Neuron (in vitro differentiated cells): ENCODE results near the gene CRYGN.

Experiments
- H2AFZ ChIP-seq: one replicate; pipeline ENCODE4 v1.6.1; 2013; ENCODE audit warnings: low read depth, mild to moderate bottlenecking, inconsistent platforms, low read length, moderate library complexity
- H3K27me3 ChIP-seq: one replicate; pipeline ENCODE4 v1.6.1; 2013; ENCODE audit warnings: low read length; ENCODE audit not compliant: insufficient read depth
- H3K36me3 ChIP-seq: one replicate; pipeline ENCODE4 v1.6.1; 2013; ENCODE audit warnings: low read length; ENCODE audit not compliant: insufficient read depth
- H3K4me1 ChIP-seq: one replicate; pipeline ENCODE4 v1.6.1; 2013; ENCODE audit warnings: low read length; ENCODE audit not compliant: insufficient read depth
- H3K4me3 ChIP-seq: 2 replicates; pipeline ENCODE4 v1.5.1; 2013; ENCODE audit warnings: mild to moderate bottlenecking, low read length, moderate library complexity
- H3K9me3 ChIP-seq: one replicate; pipeline ENCODE4 v1.6.1; 2013; ENCODE audit warnings: low read length

Gene CRYGN

DNA sequence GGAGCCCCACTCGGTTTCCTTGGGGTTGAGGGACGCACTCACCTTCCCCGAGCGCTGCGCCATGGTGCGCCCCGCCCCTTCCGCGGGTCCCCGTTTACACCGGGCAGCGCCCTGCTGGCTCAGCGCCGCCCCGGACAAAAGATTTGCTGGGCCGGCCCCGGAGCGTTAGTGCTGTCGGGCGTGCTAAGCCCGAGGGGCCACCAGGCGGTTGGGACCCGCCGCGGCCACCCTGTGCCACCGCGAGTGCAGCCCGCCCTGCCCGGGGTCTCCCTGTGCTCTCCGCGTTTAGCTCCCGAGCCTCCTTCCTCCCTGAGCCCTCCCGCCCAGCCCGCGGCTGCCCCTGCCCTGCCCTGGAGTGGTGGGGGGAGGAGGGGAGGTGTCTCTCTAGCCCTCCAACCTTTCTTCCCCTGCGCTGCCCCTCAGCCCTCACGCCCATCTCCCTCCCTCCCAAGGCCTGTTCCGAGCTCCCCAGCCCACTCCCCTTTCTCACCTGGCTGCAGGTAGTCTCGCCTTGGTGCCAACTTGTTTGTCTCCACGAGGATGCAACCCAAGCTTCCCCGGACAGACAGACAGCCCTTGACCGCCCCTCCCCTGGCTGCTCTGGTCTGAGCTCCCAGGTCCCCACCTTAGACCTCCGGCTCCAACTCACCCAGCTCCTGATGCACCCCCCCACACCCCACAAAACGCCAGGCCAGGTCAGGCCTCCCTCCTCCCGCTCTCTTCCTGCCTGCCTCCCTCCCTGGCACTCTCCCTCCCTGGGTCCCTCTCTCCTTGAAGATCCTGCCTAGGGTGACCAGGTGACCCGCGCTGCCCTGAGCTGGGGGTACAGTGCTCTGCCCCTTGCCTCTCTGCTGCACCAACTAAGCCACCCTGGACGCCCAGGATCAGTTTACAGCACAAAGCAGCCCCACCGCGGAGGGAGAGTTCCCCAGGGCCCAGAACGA lies at the start of gene CRYGN:
CRYGN (minus strand) TSS at position 287 of the 944 bp plus-strand sequence; CDS start at position 63, 224 bp downstream.
- Histone ChIP-seq H2AFZ (no peak within 1 kb of the TSS), H3K4me1 (peaks cover 5% of the 10 kb centered on the region), H3K9me3 (peaks cover 7% of the 10 kb centered on the region), H3K4me3 (peak within 1 kb of the TSS; percentile 40), H3K36me3 (no peaks in the 10 kb centered on the region), H3K27me3 (peaks cover 32% of the 10 kb centered on the region)

GRCh38 chr7:151489498-151489897 lies 49.6 kb upstream of the CRYGN start:
- Histone ChIP-seq H2AFZ (no peak overlapping the region), H3K36me3 (peaks cover 61% of the 10 kb centered on the region), H3K27me3 (no peaks in the 10 kb centered on the region), H3K4me1 (peaks cover 18% of the 10 kb centered on the region), H3K9me3 (no peaks in the 10 kb centered on the region), H3K4me3 (no peak overlapping the region)

DNA sequence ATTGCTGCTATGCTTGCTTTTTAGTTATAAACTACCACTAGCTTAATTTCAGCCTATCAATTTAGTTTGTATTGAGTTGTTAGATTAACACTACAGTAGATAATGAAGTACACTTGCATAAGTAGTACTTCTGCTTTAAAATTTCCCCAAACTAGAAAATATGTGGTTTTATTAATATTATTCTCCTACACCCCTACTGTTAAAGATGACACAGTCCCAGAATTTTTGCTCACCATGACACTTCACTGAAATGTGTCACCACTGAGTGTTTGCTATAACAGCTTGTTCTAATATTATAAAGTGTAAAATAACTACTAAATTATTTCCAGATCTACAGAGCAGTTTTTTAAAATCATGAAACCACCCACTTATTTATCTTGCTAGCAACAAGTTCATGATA lies 48.2 kb upstream of the CRYGN start:
- Histone ChIP-seq H3K27me3 (no peaks in the 10 kb centered on the region), H3K4me3 (no peak overlapping the region), H2AFZ (no peak overlapping the region), H3K36me3 (peaks cover 75% of the 10 kb centered on the region), H3K9me3 (no peaks in the 10 kb centered on the region), H3K4me1 (peaks cover 4% of the 10 kb centered on the region)

DNA sequence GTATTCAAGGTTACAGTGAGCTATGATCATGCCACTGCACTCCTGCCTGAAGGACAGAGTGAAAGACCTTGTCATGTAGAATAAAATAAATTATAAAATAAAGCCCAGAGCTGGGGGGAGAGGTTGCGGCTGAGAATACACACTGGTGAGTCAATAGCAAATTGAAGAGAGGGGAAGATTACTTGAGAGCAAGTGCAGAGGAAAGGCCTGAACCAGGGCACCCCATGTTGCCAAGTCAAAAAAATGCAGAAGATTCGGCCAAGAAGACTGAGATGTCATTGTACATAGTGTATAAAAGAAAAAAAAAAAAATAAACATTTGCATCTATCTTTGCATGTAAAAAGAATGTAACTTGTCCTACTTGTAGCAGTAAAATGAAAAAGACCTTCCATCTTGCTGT lies 47.3 kb upstream of the CRYGN start:
- H2AFZ ChIP-seq = no peak overlapping the region
- no peaks in the 10 kb centered on the region for H3K9me3 ChIP-seq
- H3K4me3 ChIP-seq = no peak overlapping the region
- no peaks in the 10 kb centered on the region for H3K27me3 ChIP-seq
- peaks cover 3% of the 10 kb centered on the region for H3K4me1 ChIP-seq
- H3K36me3 ChIP-seq = peaks cover 83% of the 10 kb centered on the region

DNA sequence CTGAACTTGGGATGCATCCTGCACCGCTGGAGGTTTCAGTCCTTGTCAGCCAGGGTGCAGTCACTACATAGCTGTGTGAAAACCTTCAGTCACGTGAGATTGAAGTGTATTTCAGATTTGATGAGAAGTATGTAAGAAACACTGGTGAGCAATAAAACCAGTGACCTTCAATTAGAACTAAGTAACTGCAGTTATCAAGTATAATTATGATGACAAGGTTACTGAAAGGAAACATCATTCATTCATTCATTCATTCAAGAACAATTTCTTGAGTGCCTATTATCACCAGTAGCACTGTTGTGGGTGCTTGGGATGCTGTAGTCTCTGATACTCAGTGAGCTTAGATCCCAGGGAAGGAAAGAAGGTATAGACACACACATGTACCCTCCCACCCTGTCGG lies 46.1 kb upstream of the CRYGN start:
- Histone ChIP-seq H3K36me3 (peaks cover 92% of the 10 kb centered on the region), H3K27me3 (no peaks in the 10 kb centered on the region), H2AFZ (no peak overlapping the region), H3K4me3 (no peak overlapping the region), H3K4me1 (peaks cover 3% of the 10 kb centered on the region), H3K9me3 (no peaks in the 10 kb centered on the region)

DNA sequence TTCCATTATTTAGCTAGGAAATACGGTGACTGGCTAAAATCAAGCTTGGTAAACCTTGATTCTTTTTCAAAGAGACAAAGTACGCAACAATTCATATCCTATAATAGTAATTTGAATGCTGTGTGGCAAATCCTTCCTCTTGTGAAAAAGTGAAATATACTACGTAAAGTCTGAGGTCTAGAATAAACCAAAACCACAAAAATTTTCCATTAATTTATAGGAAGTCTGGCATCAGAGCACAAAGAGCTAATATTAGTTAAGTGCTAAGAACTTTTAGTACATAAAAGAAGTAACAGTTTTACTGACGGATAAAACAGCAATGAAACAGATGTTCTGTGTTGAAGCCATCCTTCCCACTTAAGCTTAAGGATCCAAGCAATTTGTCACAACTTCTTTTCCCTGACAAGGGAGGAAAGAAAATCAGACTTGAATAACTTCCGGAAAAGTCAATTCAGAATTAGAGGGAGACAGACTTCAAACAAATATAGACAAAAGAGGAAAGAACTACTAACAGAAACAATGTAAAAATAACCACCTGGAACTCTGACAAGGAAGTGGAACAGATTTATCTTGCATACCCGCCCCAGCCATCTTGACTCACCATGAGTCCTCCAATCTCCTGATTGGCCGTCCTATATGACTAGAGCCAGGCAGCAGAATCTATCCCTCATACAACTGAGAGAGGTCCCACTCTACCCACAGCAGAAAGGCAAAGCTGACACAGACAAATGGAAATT lies 45.2 kb upstream of the CRYGN start:
- H3K36me3 ChIP-seq = peaks cover 86% of the 10 kb centered on the region
- no peak overlapping the region for H3K4me3 ChIP-seq
- H3K9me3 ChIP-seq = no peaks in the 10 kb centered on the region
- no peak overlapping the region for H2AFZ ChIP-seq
- H3K4me1 ChIP-seq = no peaks in the 10 kb centered on the region
- no peaks in the 10 kb centered on the region for H3K27me3 ChIP-seq

DNA sequence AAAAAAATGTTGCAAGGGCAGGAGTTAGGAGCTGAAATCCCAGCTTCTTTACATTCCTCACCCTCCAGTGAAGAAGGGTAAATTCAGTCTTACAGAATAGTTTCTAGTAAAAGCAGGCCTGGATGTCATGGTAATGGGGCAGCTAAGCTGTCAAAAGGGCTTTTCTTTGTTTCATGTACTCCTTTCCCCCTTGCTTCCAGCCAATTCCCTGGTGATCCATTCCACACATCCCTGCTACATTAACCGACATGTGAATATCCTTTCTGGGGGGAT lies 43.7 kb upstream of the CRYGN start:
- Histone ChIP-seq H3K9me3 (no peaks in the 10 kb centered on the region), H2AFZ (no peak overlapping the region), H3K4me1 (no peaks in the 10 kb centered on the region), H3K4me3 (no peak overlapping the region), H3K27me3 (no peaks in the 10 kb centered on the region), H3K36me3 (peaks cover 73% of the 10 kb centered on the region)

- H3K36me3 ChIP-seq = peaks cover 67% of the 10 kb centered on the region
- H3K4me3 ChIP-seq = no peak overlapping the region
- H3K4me1 ChIP-seq = no peaks in the 10 kb centered on the region
- H3K9me3 ChIP-seq = no peaks in the 10 kb centered on the region
- no peaks in the 10 kb centered on the region for H3K27me3 ChIP-seq
- no peak overlapping the region for H2AFZ ChIP-seq
Observed at GRCh38 chr7:151482883-151483710, 43.2 kb upstream of the CRYGN start.

GRCh38 chr7:151481650-151482505 lies 41.9 kb upstream of the CRYGN start:
- peaks cover 64% of the 10 kb centered on the region for H3K36me3 ChIP-seq
- no peaks in the 10 kb centered on the region for H3K9me3 ChIP-seq
- H2AFZ ChIP-seq = no peak overlapping the region
- no peaks in the 10 kb centered on the region for H3K27me3 ChIP-seq
- H3K4me1 ChIP-seq = no peaks in the 10 kb centered on the region
- no peak overlapping the region for H3K4me3 ChIP-seq

DNA sequence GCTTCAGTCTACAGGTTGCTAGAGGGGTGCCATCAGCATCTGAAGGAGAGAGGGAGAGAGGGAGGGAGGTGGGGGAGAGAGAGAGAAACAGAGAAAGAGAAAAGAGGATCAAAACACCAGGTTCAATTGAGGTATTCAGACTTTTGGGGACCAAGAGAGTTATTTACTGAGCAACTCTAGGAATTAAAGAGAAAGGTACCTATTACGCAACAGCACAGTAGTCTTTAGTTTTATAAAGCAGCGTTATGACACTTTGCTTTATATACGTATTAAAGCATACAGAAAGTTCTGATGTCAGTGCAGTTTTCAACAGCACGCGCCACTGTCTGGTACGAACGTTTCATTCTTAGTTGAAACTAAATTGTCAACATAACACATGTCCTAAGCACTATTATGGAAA lies 37.9 kb upstream of the CRYGN start:
- H2AFZ ChIP-seq = no peak overlapping the region
- H3K36me3 ChIP-seq = peaks cover 30% of the 10 kb centered on the region
- no peaks in the 10 kb centered on the region for H3K27me3 ChIP-seq
- H3K4me3 ChIP-seq = no peak overlapping the region
- H3K9me3 ChIP-seq = no peaks in the 10 kb centered on the region
- H3K4me1 ChIP-seq = no peaks in the 10 kb centered on the region

DNA sequence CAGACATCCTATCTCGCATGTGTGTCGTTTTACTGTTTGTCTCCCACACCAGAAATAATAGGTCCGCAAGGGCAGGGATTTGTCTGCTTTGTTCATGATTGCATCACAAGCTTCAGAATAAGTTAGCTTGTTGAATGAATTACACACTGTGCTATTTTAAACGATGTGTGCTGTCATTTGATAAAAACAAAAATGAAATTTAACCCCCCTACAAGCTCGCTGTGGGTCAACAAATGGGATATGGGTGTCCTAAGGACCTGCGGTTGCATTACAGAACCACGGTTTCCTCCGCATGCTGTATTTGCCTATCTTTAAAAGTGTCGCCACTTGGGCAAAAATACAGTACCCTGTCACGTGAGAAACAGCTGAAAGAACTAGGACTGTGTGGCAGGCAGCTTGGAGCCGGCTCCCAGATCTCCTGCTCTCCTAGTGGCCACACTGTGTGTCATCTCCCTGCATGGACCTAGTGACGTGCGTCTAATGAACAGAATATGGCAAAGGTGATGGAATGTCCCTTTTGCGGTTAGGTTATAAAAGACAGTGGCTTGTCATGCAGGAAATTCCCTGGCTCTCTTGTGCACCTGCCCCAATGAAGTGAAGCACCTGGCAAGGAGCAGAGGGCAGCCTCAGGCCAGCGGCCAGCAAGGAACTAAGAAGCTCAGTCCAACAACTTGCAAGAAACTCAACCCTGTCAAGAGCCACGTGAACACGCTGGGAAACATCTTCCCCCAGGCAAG lies 32.9 kb upstream of the CRYGN start:
- peaks cover 56% of the 10 kb centered on the region for H3K36me3 ChIP-seq
- no peaks in the 10 kb centered on the region for H3K27me3 ChIP-seq
- H3K4me3 ChIP-seq = no peak overlapping the region
- H2AFZ ChIP-seq = no peak overlapping the region
- peaks cover 14% of the 10 kb centered on the region for H3K4me1 ChIP-seq
- no peaks in the 10 kb centered on the region for H3K9me3 ChIP-seq

DNA sequence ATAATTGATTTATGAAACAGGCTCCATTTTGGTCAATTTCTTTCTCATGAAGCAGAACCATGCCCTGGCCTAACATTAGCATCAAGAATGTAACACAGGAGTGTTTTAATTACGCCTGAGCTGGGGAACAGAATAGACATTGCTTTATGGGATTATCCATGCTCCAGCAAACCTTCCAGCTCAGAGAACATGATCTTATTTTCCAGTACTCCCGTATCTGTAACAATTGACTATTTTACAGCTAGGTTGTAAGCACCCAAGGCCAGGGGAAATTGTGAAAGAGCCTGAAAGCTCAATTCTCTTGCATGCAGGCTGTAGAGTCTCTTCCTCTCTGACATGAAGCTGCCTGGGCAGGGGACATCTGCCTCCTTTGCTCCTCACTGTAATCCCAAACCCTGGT lies 30.8 kb upstream of the CRYGN start:
- Histone ChIP-seq H3K36me3 (peaks cover 64% of the 10 kb centered on the region), H3K9me3 (peaks cover 3% of the 10 kb centered on the region), H3K27me3 (no peaks in the 10 kb centered on the region), H3K4me3 (no peak overlapping the region), H2AFZ (no peak overlapping the region), H3K4me1 (peaks cover 14% of the 10 kb centered on the region)
